Measurements from ENCODE around the gene TMSB15C.

The TMSB15C gene

DNA sequence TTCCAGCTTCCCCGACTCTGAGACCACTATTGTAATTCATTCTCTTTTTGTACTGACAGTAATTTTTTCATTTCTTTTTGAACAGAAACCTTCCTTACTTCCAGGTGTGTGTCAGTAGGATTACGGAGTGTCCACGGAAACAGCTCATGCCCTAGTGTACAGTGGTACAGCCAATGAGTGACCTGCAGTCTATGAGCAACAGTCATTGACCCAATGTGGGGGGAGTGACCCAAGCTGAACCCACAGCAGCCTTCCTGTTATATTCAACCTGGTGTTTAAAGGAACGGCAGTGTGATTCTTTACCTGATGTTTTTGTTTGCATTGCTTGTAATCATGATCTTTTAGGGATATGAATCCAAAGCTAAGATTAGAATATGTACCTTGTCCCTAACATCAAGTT lies 35.0 kb downstream of the TMSB15C start:
- DNase-seq, result no peak

DNA sequence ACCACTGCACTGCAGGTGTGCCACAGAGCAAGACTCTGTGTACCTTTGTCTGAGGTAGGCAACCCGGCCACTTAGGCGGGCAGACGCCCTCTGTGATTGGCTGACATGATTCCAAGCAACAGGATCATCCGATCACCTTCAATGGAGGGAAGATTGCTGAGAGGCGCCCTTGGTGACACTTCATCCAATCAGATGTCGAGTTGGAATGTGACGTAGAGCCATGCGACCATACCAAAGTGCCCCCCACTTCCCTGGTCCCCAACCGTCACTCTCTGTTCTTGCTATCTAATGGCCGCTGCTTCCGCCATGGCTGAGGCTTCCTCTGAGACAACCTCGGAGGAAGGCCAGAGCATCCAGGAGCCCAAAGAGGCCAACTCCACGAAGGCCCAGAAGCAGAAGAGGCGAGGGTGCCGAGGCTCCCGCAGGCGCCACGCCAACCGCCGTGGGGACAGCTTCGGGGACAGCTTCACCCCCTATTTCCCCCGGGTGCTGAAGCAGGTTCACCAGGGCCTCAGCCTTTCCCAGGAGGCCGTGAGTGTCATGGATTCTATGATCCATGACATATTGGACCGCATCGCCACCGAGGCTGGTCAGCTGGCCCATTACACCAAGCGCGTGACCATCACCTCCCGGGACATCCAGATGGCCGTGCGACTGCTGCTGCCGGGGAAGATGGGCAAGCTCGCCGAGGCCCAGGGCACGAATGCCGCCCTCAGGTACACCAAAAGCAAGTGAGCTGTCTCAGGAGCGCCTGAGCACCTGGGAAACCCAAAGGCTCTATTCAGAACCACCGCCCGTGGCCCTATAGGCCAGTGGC lies 36.1 kb downstream of the TMSB15C start, which contains the start of gene H2BW2:
Gene H2BW2 (plus strand): TSS at position 268 of the 817 bp plus-strand sequence. CDS start 39 bp downstream, at position 307.
- DNase-seq, result no peak
